Nephron progenitor cell (in vitro differentiated cells): ENCODE measurements around the gene ATP23.

ENCODE experiments used
- DNase-seq: peaks from one replicate; pipeline ENCODE4 v3.0.0; 2021
- H3K27ac Mint-ChIP-seq: 2 replicates; pipeline ENCODE4 v1.8.0; 2021; ENCODE audit warnings: mild to moderate bottlenecking, moderate library complexity, mixed read lengths
- H3K27me3 Mint-ChIP-seq: 2 replicates; pipeline ENCODE4 v1.8.0; 2021; ENCODE audit warnings: mild to moderate bottlenecking, low read depth, mixed read lengths; ENCODE audit not compliant: poor library complexity
- H3K36me3 Mint-ChIP-seq: 2 replicates; pipeline ENCODE4 v1.8.0; 2021; ENCODE audit warnings: low read depth, mixed read lengths
- H3K4me1 Mint-ChIP-seq: 2 replicates; pipeline ENCODE4 v1.8.0; 2021; ENCODE audit warnings: mixed read lengths
- H3K4me3 Mint-ChIP-seq: 2 replicates; pipeline ENCODE4 v1.8.0; 2021; ENCODE audit warnings: mild to moderate bottlenecking, moderate library complexity, mixed read lengths
- H3K9me3 Mint-ChIP-seq: 2 replicates; pipeline ENCODE4 v1.8.0; 2021; ENCODE audit warnings: mild to moderate bottlenecking, moderate library complexity, mixed read lengths
- CTCF ChIP-seq: fragments of 200-600 bp; sonication (generic); IDR thresholded peaks from 2 replicates; pipeline ENCODE4 v1.5.0; 2021; ENCODE audit warnings: antibody characterized with exemption

Gene ATP23

GRCh38 chr12:57895389-57896114 is 45.8 kb upstream of the ATP23 start:
- Mint-ChIP-seq H3K27ac (peak overlapping the region; percentile 96), H3K4me1 (peaks cover 73% of the 10 kb centered on the region), H3K36me3 (no peaks in the 10 kb centered on the region), H3K27me3 (peaks cover 8% of the 10 kb centered on the region), H3K4me3 (peak overlapping the region; percentile 73), H3K9me3 (no peaks in the 10 kb centered on the region)
- TF ChIP-seq CTCF = no peak
- no peak for DNase-seq

GRCh38 chr12:57896115-57896433 is 45.3 kb upstream of the ATP23 start:
- Mint-ChIP-seq H3K4me3 (peak overlapping the region; percentile 73), H3K4me1 (peaks cover 73% of the 10 kb centered on the region), H3K9me3 (no peaks in the 10 kb centered on the region), H3K36me3 (no peaks in the 10 kb centered on the region), H3K27ac (peak overlapping the region; percentile 96), H3K27me3 (peaks cover 9% of the 10 kb centered on the region)
- no peak for DNase-seq
- TF ChIP-seq CTCF = no peak

- DNase-seq = peak; percentile 77
- Mint-ChIP-seq H3K4me3 (peak overlapping the region; percentile 80), H3K9me3 (no peaks in the 10 kb centered on the region), H3K4me1 (peaks cover 71% of the 10 kb centered on the region), H3K36me3 (no peaks in the 10 kb centered on the region), H3K27me3 (peaks cover 9% of the 10 kb centered on the region), H3K27ac (peak overlapping the region; percentile 64)
- no peak for TF ChIP-seq CTCF
Observed at GRCh38 chr12:57896434-57897201, 44.7 kb upstream of the ATP23 start.

GRCh38 chr12:57897286-57897974 is 43.9 kb upstream of the ATP23 start:
- Mint-ChIP-seq H3K4me3 (peak overlapping the region; percentile 80), H3K27me3 (peaks cover 9% of the 10 kb centered on the region), H3K36me3 (no peaks in the 10 kb centered on the region), H3K9me3 (no peaks in the 10 kb centered on the region), H3K4me1 (peaks cover 63% of the 10 kb centered on the region), H3K27ac (peak overlapping the region; percentile 39)
- no peak for DNase-seq
- no peak for TF ChIP-seq CTCF

GRCh38 chr12:57898308-57898970 is 42.9 kb upstream of the ATP23 start:
- DNase-seq = no peak
- no peak overlapping the region for H3K27ac Mint-ChIP-seq
- H3K36me3 Mint-ChIP-seq = no peaks in the 10 kb centered on the region
- peaks cover 56% of the 10 kb centered on the region for H3K4me1 Mint-ChIP-seq
- peak overlapping the region; percentile 51 for H3K4me3 Mint-ChIP-seq
- no peaks in the 10 kb centered on the region for H3K9me3 Mint-ChIP-seq
- TF ChIP-seq CTCF = no peak
- H3K27me3 Mint-ChIP-seq = peaks cover 9% of the 10 kb centered on the region
